Measurements from ENCODE around the gene RPUSD1. TPM values are rescaled to one million over a fixed set of nuclear protein-coding genes. Genes with fewer than 3 reads are reported as not detected.

Gene RPUSD1
- total and polyA plus RNA-seq, 2 donors (not counting 3 experiments of a cell fraction or from before 2014, with no cell fraction given), result 46.2 to 55.8 TPM

DNA sequence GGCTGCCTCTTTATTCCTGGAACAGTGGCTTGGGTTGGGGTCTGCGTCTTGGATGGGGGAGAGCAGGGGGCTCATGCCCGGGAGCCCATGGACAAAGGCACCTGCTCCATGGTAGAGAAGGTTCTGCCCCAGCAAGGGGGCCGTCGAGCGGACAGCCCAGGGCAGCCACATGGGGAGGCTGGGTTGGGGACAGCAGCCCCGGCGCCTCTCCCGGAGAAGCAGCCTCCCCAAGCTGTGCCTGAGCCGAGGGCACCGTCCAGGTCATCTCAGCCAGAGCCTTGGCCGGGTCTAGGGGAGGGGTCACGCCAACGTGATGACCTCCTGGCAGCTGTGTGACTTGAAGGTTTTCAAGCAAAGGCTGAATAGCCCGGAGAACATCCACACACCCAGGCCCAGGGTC, 45.2 kb upstream of the RPUSD1 start:
- ChIA-PET CTCF (no interaction called here), POLR2A (no interaction called here)
- dilution Hi-C loops (cut with MboI; ENCODE audit: extremely low pct_ligation_motif_present, low sequenced_read_pairs), result no loop called here

DNA sequence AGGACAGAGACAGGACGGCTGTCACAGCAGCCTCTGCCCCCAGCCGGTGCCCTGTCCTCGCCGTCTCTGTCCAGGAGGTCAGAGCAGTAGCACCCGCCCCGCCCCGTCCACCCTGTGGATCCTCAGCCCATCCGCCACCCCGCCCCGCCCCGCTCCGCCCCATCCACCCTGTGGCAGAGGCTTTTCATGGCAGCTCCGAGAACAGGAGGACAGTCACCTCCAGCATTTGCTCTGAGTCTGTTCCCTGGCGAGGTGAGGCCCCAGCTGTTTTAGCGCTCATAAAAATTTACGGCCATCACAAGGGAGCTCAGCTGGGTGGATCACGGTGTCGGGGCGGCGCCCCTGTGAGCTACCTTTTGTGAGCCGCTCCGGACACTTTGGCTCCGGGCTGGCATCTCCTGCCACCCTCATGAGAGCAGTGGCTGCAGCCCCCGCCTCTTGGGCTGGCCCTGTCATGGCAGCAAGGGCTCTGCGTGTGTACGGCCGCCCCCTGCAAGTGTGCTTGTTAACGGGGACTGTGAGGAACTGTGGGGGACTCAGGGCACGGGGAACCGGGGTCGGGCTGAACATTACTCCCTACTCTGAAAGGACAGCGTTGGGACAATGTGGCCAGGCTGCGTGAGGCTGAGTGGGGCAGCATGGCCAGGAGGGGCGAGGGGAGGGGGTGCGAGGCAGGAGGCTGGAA, 44.6 kb upstream of the RPUSD1 start:
- POLR2A ChIA-PET, result no interaction called here
- Histone ChIP-seq H3K27me3 (ENCODE audit: control insufficient read depth in 2 of 2, insufficient read depth in 2 of 2, low read length in 2 of 2) (no peaks in the 10 kb centered on the region), H3K4me2 (ENCODE audit: insufficient read depth, low read length) (no peak overlapping the region), H3K79me2 (ENCODE audit: control insufficient read depth, insufficient read depth, low read length) (no peaks in the 10 kb centered on the region), H4K20me1 (replicated peaks; ENCODE audit: control insufficient read depth, extremely low read depth, insufficient read depth, low read length) (no peaks in the 10 kb centered on the region), H3K36me3 (ENCODE audit: control insufficient read depth in 2 of 2, extremely low read depth in 1 of 2, insufficient read depth in 2 of 2, low read length in 2 of 2) (no peaks in the 10 kb centered on the region), H3K9ac (replicated peaks; ENCODE audit: extremely low read depth, insufficient read depth, low read length) (no peak overlapping the region), H3K9me1 (replicated peaks; ENCODE audit: control insufficient read depth, extremely low read depth, insufficient read depth, low read length) (no peaks in the 10 kb centered on the region), H2AFZ (ENCODE audit: low read depth, low read length) (no peak overlapping the region), H3K27ac (ENCODE audit: insufficient read depth, low read depth, low read length) (no peak overlapping the region), H3K4me1 (ENCODE audit: control insufficient read depth, extremely low read depth, insufficient read depth, low read length) (no peaks in the 10 kb centered on the region), H3K9me3 (replicated peaks; ENCODE audit: control insufficient read depth, insufficient read depth, low read length) (no peaks in the 10 kb centered on the region), H3K4me3 (replicated peaks in 1 of 3; ENCODE audit: insufficient read depth in 1 of 3, low read depth in 1 of 3, low read length in 3 of 3) (no peak overlapping the region)
- CTCF ChIA-PET, result no interaction called here
- dilution Hi-C loops (cut with MboI; ENCODE audit: extremely low pct_ligation_motif_present, low sequenced_read_pairs), result no loop called here
- no peak for FAIRE-seq
- no TSS peak for BruUV-seq (replicated peaks)
- TF ChIP-seq, protein P1, sequence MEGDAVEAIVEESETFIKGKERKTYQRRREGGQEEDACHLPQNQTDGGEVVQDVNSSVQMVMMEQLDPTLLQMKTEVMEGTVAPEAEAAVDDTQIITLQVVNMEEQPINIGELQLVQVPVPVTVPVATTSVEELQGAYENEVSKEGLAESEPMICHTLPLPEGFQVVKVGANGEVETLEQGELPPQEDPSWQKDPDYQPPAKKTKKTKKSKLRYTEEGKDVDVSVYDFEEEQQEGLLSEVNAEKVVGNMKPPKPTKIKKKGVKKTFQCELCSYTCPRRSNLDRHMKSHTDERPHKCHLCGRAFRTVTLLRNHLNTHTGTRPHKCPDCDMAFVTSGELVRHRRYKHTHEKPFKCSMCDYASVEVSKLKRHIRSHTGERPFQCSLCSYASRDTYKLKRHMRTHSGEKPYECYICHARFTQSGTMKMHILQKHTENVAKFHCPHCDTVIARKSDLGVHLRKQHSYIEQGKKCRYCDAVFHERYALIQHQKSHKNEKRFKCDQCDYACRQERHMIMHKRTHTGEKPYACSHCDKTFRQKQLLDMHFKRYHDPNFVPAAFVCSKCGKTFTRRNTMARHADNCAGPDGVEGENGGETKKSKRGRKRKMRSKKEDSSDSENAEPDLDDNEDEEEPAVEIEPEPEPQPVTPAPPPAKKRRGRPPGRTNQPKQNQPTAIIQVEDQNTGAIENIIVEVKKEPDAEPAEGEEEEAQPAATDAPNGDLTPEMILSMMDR (IDR thresholded peaks at IDR 0.05; ENCODE audit: extremely low read depth in 1 of 2, insufficient read depth in 1 of 2, low read depth in 1 of 2, low read length in 2 of 2), result no peak
- TF ChIP-seq POLR2A (IDR thresholded peaks at IDR 0.05; ENCODE audit: low read depth, low read length), result no peak
- TF ChIP-seq MYC (IDR thresholded peaks at IDR 0.05; ENCODE audit: low read depth, low read length), result no peak
- TF ChIP-seq POLR2AphosphoS5 (IDR thresholded peaks at IDR 0.05; ENCODE audit: insufficient read depth, low read depth, low read length), result no peak
- TF ChIP-seq FOS (IDR thresholded peaks at IDR 0.05; ENCODE audit: borderline replicate concordance, insufficient read depth, low read length), result no peak
- TF ChIP-seq, protein P2, sequence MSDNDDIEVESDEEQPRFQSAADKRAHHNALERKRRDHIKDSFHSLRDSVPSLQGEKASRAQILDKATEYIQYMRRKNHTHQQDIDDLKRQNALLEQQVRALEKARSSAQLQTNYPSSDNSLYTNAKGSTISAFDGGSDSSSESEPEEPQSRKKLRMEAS (IDR thresholded peaks at IDR 0.05; ENCODE audit: insufficient read depth, insufficient read length), result no peak
- TF ChIP-seq JUN (IDR thresholded peaks at IDR 0.05; ENCODE audit: borderline replicate concordance, insufficient read depth, insufficient read length, low read depth), result no peak
- no peak for TF ChIP-seq GATA2 (IDR thresholded peaks at IDR 0.05; ENCODE audit: insufficient read depth, insufficient read length, low read depth, low read length)
- no peak for TF ChIP-seq EZH2 (IDR thresholded peaks at IDR 0.05; ENCODE audit: borderline replicate concordance, low read depth, low read length, severe bottlenecking)
- DNase-seq (ENCODE audit: low read depth, low spot score), result no peak
- intact Hi-C loops (cut with micrococcal nuclease), result no loop called here

More for the DNA sequence above, 45.2 kb upstream of the RPUSD1 start:
- no peaks in the 10 kb centered on the region for H3K36me3 ChIP-seq (ENCODE audit: control insufficient read depth in 2 of 2, extremely low read depth in 1 of 2, insufficient read depth in 2 of 2, low read length in 2 of 2)
- BruUV-seq (replicated peaks), result no TSS peak
- H3K27me3 ChIP-seq (ENCODE audit: control insufficient read depth in 2 of 2, insufficient read depth in 2 of 2, low read length in 2 of 2), result no peaks in the 10 kb centered on the region
- no peak for TF ChIP-seq FOS (IDR thresholded peaks at IDR 0.05; ENCODE audit: borderline replicate concordance, insufficient read depth, low read length)
- TF ChIP-seq MYC (IDR thresholded peaks at IDR 0.05; ENCODE audit: low read depth, low read length), result no peak
- TF ChIP-seq JUN (IDR thresholded peaks at IDR 0.05; ENCODE audit: borderline replicate concordance, insufficient read depth, insufficient read length, low read depth), result no peak
- TF ChIP-seq GATA2 (IDR thresholded peaks at IDR 0.05; ENCODE audit: insufficient read depth, insufficient read length, low read depth, low read length), result no peak
- no peak overlapping the region for H3K27ac ChIP-seq (ENCODE audit: insufficient read depth, low read depth, low read length)
- no peaks in the 10 kb centered on the region for H3K9me3 ChIP-seq (replicated peaks; ENCODE audit: control insufficient read depth, insufficient read depth, low read length)
- H3K4me1 ChIP-seq (ENCODE audit: control insufficient read depth, extremely low read depth, insufficient read depth, low read length), result no peaks in the 10 kb centered on the region
- H3K9ac ChIP-seq (replicated peaks; ENCODE audit: extremely low read depth, insufficient read depth, low read length), result no peak overlapping the region
- H3K79me2 ChIP-seq (ENCODE audit: control insufficient read depth, insufficient read depth, low read length), result no peaks in the 10 kb centered on the region
- FAIRE-seq, result no peak
- intact Hi-C loops (cut with micrococcal nuclease), result no loop called here
- no peaks in the 10 kb centered on the region for H3K9me1 ChIP-seq (replicated peaks; ENCODE audit: control insufficient read depth, extremely low read depth, insufficient read depth, low read length)
- no peak overlapping the region for H3K4me3 ChIP-seq (replicated peaks in 1 of 3; ENCODE audit: insufficient read depth in 1 of 3, low read depth in 1 of 3, low read length in 3 of 3)
- no peaks in the 10 kb centered on the region for H4K20me1 ChIP-seq (replicated peaks; ENCODE audit: control insufficient read depth, extremely low read depth, insufficient read depth, low read length)
- H2AFZ ChIP-seq (ENCODE audit: low read depth, low read length), result no peak overlapping the region
- H3K4me2 ChIP-seq (ENCODE audit: insufficient read depth, low read length), result no peak overlapping the region
- DNase-seq (ENCODE audit: low read depth, low spot score), result no peak
